ENCODE results near the gene OGDH.

GRCh38 chr7:44666566-44666965 lies 60.1 kb downstream of the OGDH start:
- TF ChIP-seq CTCF (IDR thresholded peaks at IDR 0.05; ENCODE audit: low read depth, low read length) (no peak), MYC (IDR thresholded peaks at IDR 0.05; ENCODE audit: low read depth, low read length) (no peak)
